K562 (cell line): Measurements from ENCODE around the gene HIP1R.

Source experiments
- CAMTA2 ChIP-seq: fragments of 250-450 bp; sonication (Bioruptor Pico); conservative IDR thresholded peaks from 2 replicates; pipeline ENCODE4 v1.5.1; 2022
- FOXA1 ChIP-seq: fragments of 450-650 bp; IDR thresholded peaks from 2 replicates; pipeline ENCODE4 v1.6.1; 2016; ENCODE audit warnings: mild to moderate bottlenecking, borderline replicate concordance
- GATAD2A ChIP-seq: fragments of 450-650 bp; IDR thresholded peaks from 2 replicates; pipeline ENCODE4 v1.6.1; 2017
- HCFC1 ChIP-seq: IDR thresholded peaks from 2 replicates; pipeline ENCODE4 v1.6.1; 2012; ENCODE audit warnings: low read depth, low read length, improper control_type of control experiment
- MCM5 ChIP-seq: fragments of 450-650 bp; IDR thresholded peaks from 2 replicates; pipeline ENCODE4 v1.6.1; 2016; ENCODE audit warnings: low read depth
- POLR2A ChIP-seq: fragments of 450-650 bp; conservative IDR thresholded peaks from 2 replicates; pipeline ENCODE4 v1.6.1; 2016
- YY1 ChIP-seq, 3 experiments: IDR thresholded peaks; 2 replicates each; pipeline ENCODE4 v1.6.1; 2011; ENCODE audit warnings: low read length in 2 of 3, mild to moderate bottlenecking in 2 of 3, moderate library complexity in 2 of 3, borderline replicate concordance in 1 of 3, control low read depth in 1 of 3, low read depth in 1 of 3; ENCODE audit not compliant: insufficient read depth in 3 of 3, insufficient replicate concordance in 2 of 3, control insufficient read depth in 1 of 3, insufficient read length in 1 of 3; ENCODE audit errors: extremely low read depth in 1 of 3
- ZNF561 ChIP-seq: fragments of 450-650 bp; formaldehyde crosslinking; conservative IDR thresholded peaks from 2 replicates; pipeline ENCODE4 v1.4.0; 2020; ENCODE audit warnings: mild to moderate bottlenecking, moderate library complexity
- ZNF589 ChIP-seq: fragments of 200-800 bp; sonication (Bioruptor generic); IDR thresholded peaks from 2 replicates; pipeline ENCODE4 v1.6.1; 2016; ENCODE audit warnings: low read depth, missing genetic modification characterization, missing compliant biosample characterization
- TF ChIP-seq, protein P1 (sequence below), 3 experiments: IDR thresholded peaks in 2 of 3; conservative IDR thresholded peaks in 1 of 3; 2 replicates each; pipeline ENCODE4 v1.5.1; 2011 to 2012; ENCODE audit warnings: low read length in 3 of 3, mild to moderate bottlenecking in 3 of 3, control low read depth in 2 of 3, improper control_type of control experiment in 1 of 3, inconsistent platforms in 1 of 3, low read depth in 1 of 3, mixed read lengths in 1 of 3, moderate library complexity in 1 of 3; ENCODE audit not compliant: insufficient read depth in 2 of 3
- TF ChIP-seq, protein P2 (sequence below): sonication (generic); formaldehyde crosslinking; IDR thresholded peaks from 2 replicates; pipeline ENCODE4 v1.9.0; 2022; ENCODE audit warnings: mild to moderate bottlenecking, missing genetic modification reagents
- TF ChIP-seq, protein P3 (sequence below): sonication (generic); formaldehyde crosslinking; IDR thresholded peaks from 2 replicates; pipeline ENCODE4 v1.8.1; 2022; ENCODE audit warnings: missing genetic modification reagents

DNA sequence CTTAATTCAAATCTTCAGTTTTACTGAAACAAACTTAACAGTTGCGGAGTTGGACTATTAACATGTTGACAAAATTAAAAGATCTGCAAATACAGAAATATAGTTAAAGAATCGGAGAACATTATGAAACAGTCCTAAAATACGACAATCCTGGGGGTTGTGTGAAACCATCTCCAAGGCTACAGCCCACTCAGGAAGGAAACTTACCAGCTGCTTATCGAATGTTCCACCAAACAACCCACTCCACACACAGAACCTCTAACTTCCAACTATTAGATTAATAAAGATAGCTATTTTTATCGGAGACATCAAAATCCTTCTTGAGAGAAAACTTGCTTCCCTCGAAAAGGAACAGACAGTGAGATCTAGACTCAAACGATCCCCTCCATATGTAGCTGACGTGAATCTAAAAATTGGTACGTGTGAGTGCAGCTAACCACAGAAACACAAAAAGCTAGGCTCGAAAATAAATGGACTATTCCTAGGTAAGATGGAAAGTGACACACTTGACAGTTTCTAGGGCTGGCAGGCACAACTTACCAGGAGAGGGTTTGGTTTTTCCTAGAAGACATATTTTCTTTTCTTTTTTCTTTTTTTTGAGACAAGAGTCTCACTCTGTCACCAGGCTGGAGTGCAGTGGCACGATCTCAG lies 47.8 kb downstream of the HIP1R start:
- TF ChIP-seq ZNF561 (no peak), ZNF589 (CRISPR knock-in tag) (no peak), MCM5 (no peak), CAMTA2 (no peak), GATAD2A (no peak), FOXA1 (no peak), POLR2A (no peak), HCFC1 (no peak), YY1 (IDR thresholded peaks at IDR 0.05; ENCODE audit: borderline replicate concordance in 1 of 3, control insufficient read depth in 1 of 3, extremely low read depth in 1 of 3, insufficient read depth in 3 of 3, insufficient read length in 1 of 3, insufficient replicate concordance in 2 of 3, low read depth in 1 of 3, low read length in 2 of 3) (no peak)
- TF ChIP-seq, protein P1, sequence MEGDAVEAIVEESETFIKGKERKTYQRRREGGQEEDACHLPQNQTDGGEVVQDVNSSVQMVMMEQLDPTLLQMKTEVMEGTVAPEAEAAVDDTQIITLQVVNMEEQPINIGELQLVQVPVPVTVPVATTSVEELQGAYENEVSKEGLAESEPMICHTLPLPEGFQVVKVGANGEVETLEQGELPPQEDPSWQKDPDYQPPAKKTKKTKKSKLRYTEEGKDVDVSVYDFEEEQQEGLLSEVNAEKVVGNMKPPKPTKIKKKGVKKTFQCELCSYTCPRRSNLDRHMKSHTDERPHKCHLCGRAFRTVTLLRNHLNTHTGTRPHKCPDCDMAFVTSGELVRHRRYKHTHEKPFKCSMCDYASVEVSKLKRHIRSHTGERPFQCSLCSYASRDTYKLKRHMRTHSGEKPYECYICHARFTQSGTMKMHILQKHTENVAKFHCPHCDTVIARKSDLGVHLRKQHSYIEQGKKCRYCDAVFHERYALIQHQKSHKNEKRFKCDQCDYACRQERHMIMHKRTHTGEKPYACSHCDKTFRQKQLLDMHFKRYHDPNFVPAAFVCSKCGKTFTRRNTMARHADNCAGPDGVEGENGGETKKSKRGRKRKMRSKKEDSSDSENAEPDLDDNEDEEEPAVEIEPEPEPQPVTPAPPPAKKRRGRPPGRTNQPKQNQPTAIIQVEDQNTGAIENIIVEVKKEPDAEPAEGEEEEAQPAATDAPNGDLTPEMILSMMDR (IDR thresholded peaks at IDR 0.05 in 2 of 3, conservative IDR thresholded peaks at IDR 0.05 in 1 of 3; ENCODE audit: insufficient read depth in 2 of 3, low read depth in 1 of 3, low read length in 3 of 3) = no peak
- TF ChIP-seq, protein P2, sequence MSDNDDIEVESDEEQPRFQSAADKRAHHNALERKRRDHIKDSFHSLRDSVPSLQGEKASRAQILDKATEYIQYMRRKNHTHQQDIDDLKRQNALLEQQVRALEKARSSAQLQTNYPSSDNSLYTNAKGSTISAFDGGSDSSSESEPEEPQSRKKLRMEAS (CRISPR knock-in tag) = no peak
- TF ChIP-seq, protein P3, sequence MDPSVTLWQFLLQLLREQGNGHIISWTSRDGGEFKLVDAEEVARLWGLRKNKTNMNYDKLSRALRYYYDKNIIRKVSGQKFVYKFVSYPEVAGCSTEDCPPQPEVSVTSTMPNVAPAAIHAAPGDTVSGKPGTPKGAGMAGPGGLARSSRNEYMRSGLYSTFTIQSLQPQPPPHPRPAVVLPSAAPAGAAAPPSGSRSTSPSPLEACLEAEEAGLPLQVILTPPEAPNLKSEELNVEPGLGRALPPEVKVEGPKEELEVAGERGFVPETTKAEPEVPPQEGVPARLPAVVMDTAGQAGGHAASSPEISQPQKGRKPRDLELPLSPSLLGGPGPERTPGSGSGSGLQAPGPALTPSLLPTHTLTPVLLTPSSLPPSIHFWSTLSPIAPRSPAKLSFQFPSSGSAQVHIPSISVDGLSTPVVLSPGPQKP = no peak
